HG02973 (cell line): ENCODE results near the gene ACTMAP.

Source experiments
- ATAC-seq: cut with Tn5 transposase; IDR thresholded peaks from one replicate; pipeline ENCODE4 v1.9.1; 2021; ENCODE audit warnings: moderate library complexity; ENCODE audit not compliant: unreplicated experiment

ACTMAP gene

DNA sequence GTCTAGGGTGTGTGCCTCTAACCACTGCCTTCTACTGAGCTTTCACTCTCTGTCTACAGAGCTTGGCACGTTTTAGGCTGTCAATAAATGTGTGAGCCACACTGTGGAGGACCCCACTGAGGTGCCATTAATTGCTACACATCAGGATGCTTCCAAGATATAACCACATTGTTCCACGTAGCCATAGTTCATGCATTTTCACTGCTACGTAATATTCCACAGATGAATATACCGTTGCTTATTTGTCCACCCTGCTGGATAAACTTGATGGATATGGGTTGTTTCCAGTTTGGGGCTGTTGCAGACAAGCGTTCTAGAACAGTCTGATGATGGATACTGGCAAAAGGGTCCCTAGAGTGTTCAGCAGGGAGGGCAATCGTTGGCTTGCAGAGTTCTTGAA is 48.5 kb downstream of the ACTMAP start:
- ATAC-seq, result no peak

- ATAC-seq, result no peak
These were observed 50.2 kb downstream of the ACTMAP start for GRCh38 chr19:40700083-40700482.

DNA sequence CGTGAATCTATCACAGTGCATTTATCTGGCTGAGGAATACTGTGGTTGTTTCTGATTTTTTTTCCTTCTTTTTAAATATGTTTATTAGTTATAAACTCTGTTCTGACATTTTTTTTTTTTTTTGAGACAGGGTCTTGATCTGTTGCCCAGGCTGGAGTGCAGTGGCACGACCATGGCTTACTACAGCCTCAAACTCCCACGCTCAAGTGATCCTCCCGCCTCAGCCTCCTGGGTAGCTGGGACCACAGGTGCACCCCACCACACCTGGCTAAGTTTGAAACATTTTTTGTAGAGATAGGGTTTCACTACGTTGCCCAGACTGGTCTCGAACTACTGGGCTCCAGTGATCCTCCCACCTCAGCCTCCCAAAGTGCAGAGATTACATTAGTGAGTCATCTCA is 53.3 kb downstream of the ACTMAP start:
- no peak for ATAC-seq

- ATAC-seq, result no peak
These were observed 54.4 kb downstream of the ACTMAP start for GRCh38 chr19:40695881-40696280.

DNA sequence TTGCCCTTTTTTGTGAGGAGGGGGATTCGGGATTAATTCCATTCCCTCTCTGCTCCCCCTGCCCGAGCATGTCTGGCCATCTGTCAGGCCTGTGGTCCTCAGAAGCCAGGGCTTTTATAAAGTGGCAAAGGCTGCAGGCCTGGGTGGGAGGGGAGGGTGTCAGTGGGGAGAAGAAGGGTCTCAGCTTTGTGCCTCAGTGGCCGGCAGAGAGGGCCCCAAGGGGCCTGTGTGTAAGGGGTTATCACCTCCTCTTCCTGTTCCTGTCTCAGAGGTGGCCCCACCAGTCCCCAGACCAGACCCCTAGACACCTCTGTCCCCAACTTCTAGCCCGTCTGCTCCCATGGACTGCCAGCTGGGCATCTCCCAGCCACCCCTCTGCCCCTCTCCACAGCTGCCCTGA is 56.4 kb downstream of the ACTMAP start:
- ATAC-seq, result no peak

DNA sequence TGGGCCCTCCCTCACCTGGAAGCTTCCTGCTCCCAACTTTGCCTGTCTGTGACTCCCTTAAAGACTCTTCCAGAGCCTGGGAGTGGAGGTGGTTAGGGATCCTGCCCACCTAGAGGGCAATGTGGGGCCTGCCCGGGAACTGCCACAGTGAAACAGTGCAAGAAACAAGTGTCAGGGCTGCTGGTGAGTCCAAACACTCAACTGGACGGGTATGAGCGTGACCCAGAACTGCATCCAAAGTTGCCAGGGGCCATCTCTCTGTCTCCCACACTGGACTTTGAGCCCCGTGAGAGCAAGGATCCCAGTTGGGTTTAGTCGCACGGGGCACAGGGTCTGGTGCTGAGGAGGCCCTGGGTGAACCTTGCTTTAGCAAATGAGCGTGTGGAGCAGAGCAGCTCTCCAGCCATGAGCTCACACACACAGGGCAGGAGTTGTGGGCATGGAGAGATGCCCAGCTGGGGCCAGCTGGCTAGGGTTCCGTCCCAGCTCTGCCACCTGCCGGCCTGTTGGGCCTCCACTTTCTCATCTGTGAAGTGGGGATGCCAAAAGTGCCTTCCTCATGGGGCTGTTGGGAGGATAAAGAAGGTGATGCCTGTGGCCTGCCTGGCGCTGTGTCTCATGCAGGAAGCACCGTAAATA is 57.0 kb downstream of the ACTMAP start:
- ATAC-seq, result no peak

- no peak for ATAC-seq
These were observed 58.1 kb downstream of the ACTMAP start for GRCh38 chr19:40692212-40692551.

GRCh38 chr19:40691421-40692211 is 58.7 kb downstream of the ACTMAP start:
- ATAC-seq, result no peak
